Measurements from ENCODE around the gene ABCG4. TPM values are rescaled to one million over a fixed set of nuclear protein-coding genes. Genes with fewer than 3 reads are reported as not detected.

The ABCG4 gene
- total and polyA plus RNA-seq, 2 experiments from 2014 or later = 2.4 to 3.2 TPM

DNA sequence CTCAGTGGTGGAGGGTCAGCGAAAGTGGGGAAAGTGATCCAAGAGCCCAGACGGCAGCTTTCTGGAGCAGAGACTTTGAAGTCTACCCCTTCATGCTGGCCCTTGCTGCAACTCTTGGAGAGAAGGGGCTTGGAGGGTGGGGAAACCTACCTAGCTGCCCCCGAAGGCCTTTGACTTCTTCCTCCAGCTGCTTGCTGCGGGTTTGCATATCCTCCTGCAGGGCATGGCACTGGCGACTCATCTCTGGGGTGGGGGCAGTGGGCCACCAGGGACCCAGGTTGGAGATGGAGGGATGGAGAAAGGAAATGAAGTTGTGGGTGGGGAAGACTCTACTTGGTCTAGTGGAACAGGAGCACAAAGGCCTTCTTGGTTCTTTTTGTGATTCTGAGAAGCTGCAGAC is 44.1 kb downstream of the ABCG4 start:
- no peaks in the 10 kb centered on the region for H3K4me1 ChIP-seq (ENCODE audit: low read depth)
- no peak for TF ChIP-seq CTCF (IDR thresholded peaks at IDR 0.05; ENCODE audit: low read depth, low read length)
- H3K27me3 ChIP-seq = no peaks in the 10 kb centered on the region
- DNase-seq (ENCODE audit: low read depth in 1 of 2, low spot score in 1 of 2) = no peak
- no peak overlapping the region for H3K27ac ChIP-seq
- no peaks in the 10 kb centered on the region for H3K9me3 ChIP-seq (ENCODE audit: low read depth)
- H3K4me3 ChIP-seq = no peak overlapping the region
- no peaks in the 10 kb centered on the region for H3K36me3 ChIP-seq

GRCh38 chr11:119193626-119194025 is 44.8 kb downstream of the ABCG4 start:
- no peak for TF ChIP-seq CTCF (IDR thresholded peaks at IDR 0.05; ENCODE audit: low read depth, low read length)
- Histone ChIP-seq H3K36me3 (no peaks in the 10 kb centered on the region), H3K9me3 (ENCODE audit: low read depth) (no peaks in the 10 kb centered on the region), H3K27me3 (no peaks in the 10 kb centered on the region), H3K4me3 (no peak overlapping the region), H3K4me1 (ENCODE audit: low read depth) (no peaks in the 10 kb centered on the region), H3K27ac (no peak overlapping the region)
- no peak for DNase-seq (ENCODE audit: low read depth in 1 of 2, low spot score in 1 of 2)

GRCh38 chr11:119194811-119195440 is 46.1 kb downstream of the ABCG4 start:
- H3K27ac ChIP-seq = no peak overlapping the region
- H3K4me3 ChIP-seq = no peak overlapping the region
- no peak for TF ChIP-seq CTCF (IDR thresholded peaks at IDR 0.05; ENCODE audit: low read depth, low read length)
- DNase-seq (ENCODE audit: low read depth in 1 of 2, low spot score in 1 of 2) = no peak
- H3K9me3 ChIP-seq (ENCODE audit: low read depth) = no peaks in the 10 kb centered on the region
- H3K4me1 ChIP-seq (ENCODE audit: low read depth) = no peaks in the 10 kb centered on the region
- H3K27me3 ChIP-seq = no peaks in the 10 kb centered on the region
- no peaks in the 10 kb centered on the region for H3K36me3 ChIP-seq

DNA sequence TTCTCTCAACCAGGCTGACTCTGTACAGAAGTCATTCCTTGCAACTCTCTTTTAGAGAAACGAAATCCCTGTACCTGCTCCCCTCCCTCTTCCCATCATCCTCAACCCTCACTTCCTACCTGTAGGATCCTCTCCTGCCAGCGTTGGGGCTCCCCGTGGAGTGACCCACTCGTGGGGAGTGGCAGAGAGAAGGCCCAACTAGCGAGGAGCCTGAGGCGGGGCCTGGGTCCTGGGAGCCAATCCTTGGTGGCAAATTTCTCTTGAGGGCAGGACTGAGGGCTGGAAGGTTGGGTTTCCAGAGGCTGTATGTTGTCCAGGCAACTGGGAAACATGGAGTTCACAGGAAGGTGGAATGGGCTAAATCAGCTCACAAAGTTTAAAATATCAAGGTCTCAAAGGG is 46.8 kb downstream of the ABCG4 start:
- no peak overlapping the region for H3K27ac ChIP-seq
- H3K36me3 ChIP-seq = no peaks in the 10 kb centered on the region
- H3K4me3 ChIP-seq = no peak overlapping the region
- DNase-seq (ENCODE audit: low read depth in 1 of 2, low spot score in 1 of 2) = peak; percentile 58 to 73
- TF ChIP-seq CTCF (IDR thresholded peaks at IDR 0.05; ENCODE audit: low read depth, low read length) = no peak
- H3K4me1 ChIP-seq (ENCODE audit: low read depth) = no peaks in the 10 kb centered on the region
- no peaks in the 10 kb centered on the region for H3K27me3 ChIP-seq
- no peaks in the 10 kb centered on the region for H3K9me3 ChIP-seq (ENCODE audit: low read depth)

DNA sequence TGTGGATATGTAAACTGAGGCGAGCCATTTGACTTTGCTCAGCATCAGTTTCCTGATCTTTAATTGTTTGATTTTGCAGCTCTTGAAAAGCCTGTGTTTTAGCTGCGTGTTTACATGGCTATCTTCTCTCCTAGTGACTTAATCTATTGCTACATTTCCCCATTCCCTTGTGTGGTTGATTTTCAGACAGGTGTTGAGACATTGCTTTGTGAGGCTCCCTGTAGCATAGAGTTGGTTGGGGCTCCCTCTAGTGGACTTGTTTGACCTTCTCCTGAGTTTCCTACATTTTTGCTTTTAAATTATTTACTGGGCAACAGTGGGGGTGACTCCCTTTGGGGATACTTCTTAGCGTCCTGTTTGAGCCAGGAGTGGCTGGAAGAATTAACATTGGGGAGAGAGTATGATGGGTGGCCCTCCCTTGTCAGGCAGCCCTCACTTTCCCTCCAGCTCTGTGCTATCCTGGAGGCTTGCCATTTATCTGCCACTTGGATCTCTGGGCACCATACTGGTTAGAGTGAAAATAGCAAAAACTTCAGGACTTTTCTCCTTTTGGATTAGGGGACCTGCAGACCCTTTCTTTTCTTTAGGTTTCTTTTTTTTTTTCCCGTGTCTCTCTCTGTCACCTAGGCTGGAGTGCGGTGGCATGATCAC is 48.1 kb downstream of the ABCG4 start:
- no peak overlapping the region for H3K4me3 ChIP-seq
- H3K9me3 ChIP-seq (ENCODE audit: low read depth) = no peaks in the 10 kb centered on the region
- no peak overlapping the region for H3K27ac ChIP-seq
- no peaks in the 10 kb centered on the region for H3K27me3 ChIP-seq
- H3K36me3 ChIP-seq = no peaks in the 10 kb centered on the region
- peak; percentile 89 to 93 for DNase-seq (ENCODE audit: low read depth in 1 of 2, low spot score in 1 of 2)
- no peaks in the 10 kb centered on the region for H3K4me1 ChIP-seq (ENCODE audit: low read depth)
- peak; percentile 79 for TF ChIP-seq CTCF (IDR thresholded peaks at IDR 0.05; ENCODE audit: low read depth, low read length)
